ENCODE data around the gene PRKAA1. TPM values are rescaled to one million over a fixed set of nuclear protein-coding genes. Genes with fewer than 3 reads are reported as not detected.

PRKAA1 gene
- polyA plus RNA-seq, 1 donor from 2014 or later, result 66.9 TPM

DNA sequence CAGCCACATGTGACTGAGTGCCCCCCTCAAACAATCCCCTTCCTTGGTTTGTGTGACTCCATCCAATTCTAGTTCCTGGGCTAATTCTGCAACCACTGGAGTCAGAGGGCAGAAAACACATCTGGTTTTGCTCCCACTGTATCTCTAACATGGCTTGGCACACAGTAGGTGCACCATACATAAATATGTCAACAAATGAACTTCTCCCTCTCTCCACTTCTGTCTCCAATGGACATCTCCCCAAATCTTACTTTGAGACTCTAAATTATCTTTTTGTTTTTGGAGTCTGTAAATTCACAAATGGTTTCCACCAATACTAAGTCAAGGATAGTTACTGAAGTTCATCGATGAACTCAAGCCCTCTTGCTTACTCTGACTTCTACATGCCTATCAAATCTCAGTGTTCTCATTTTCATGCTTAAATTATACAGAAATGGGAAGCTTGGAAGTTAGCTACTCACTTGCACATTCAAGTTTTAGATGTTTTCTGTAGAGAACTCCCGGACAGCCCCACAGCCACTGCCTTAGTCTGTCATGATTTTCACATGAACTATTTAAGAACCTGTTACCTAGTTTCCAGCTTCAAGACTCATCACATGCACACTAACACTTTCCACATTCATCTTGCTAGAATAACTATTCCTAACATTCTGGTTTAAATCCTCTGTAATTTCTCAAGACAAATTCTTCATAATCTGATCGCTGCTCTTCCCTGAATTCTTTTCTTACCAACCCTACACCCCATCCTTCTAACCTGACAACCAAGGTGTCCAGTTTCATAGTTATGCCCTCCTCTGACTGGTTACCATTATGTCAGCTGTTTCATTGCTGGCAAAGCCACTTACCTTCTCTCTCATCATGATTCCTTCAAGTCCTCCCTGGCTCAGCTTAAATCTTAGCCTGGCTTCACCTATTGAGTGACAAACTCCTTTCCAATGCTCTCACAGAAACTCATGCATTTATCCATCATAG lies 30.8 kb upstream of the PRKAA1 start:
- no peaks in the 10 kb centered on the region for H3F3A ChIP-seq (ENCODE audit: insufficient read depth, low read length, poor library complexity, severe bottlenecking)
- peaks cover 4% of the 10 kb centered on the region for H4K20me1 ChIP-seq (ENCODE audit: insufficient read depth)
- no peak overlapping the region for H3K4me2 ChIP-seq (ENCODE audit: low read length)
- TF ChIP-seq POLR2AphosphoS5 (IDR thresholded peaks at IDR 0.05), result no peak
- TF ChIP-seq, protein P1, sequence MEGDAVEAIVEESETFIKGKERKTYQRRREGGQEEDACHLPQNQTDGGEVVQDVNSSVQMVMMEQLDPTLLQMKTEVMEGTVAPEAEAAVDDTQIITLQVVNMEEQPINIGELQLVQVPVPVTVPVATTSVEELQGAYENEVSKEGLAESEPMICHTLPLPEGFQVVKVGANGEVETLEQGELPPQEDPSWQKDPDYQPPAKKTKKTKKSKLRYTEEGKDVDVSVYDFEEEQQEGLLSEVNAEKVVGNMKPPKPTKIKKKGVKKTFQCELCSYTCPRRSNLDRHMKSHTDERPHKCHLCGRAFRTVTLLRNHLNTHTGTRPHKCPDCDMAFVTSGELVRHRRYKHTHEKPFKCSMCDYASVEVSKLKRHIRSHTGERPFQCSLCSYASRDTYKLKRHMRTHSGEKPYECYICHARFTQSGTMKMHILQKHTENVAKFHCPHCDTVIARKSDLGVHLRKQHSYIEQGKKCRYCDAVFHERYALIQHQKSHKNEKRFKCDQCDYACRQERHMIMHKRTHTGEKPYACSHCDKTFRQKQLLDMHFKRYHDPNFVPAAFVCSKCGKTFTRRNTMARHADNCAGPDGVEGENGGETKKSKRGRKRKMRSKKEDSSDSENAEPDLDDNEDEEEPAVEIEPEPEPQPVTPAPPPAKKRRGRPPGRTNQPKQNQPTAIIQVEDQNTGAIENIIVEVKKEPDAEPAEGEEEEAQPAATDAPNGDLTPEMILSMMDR (IDR thresholded peaks at IDR 0.05; ENCODE audit: poor library complexity, severe bottlenecking), result no peak
- TF ChIP-seq RAD21 (conservative IDR thresholded peaks at IDR 0.05), result no peak
- TF ChIP-seq SMC3 (conservative IDR thresholded peaks at IDR 0.05; ENCODE audit: poor library complexity), result no peak
- no peak for TF ChIP-seq EZH2 (IDR thresholded peaks at IDR 0.05; ENCODE audit: borderline replicate concordance, insufficient read depth, low read length, poor library complexity, severe bottlenecking)
- TF ChIP-seq, protein P2, sequence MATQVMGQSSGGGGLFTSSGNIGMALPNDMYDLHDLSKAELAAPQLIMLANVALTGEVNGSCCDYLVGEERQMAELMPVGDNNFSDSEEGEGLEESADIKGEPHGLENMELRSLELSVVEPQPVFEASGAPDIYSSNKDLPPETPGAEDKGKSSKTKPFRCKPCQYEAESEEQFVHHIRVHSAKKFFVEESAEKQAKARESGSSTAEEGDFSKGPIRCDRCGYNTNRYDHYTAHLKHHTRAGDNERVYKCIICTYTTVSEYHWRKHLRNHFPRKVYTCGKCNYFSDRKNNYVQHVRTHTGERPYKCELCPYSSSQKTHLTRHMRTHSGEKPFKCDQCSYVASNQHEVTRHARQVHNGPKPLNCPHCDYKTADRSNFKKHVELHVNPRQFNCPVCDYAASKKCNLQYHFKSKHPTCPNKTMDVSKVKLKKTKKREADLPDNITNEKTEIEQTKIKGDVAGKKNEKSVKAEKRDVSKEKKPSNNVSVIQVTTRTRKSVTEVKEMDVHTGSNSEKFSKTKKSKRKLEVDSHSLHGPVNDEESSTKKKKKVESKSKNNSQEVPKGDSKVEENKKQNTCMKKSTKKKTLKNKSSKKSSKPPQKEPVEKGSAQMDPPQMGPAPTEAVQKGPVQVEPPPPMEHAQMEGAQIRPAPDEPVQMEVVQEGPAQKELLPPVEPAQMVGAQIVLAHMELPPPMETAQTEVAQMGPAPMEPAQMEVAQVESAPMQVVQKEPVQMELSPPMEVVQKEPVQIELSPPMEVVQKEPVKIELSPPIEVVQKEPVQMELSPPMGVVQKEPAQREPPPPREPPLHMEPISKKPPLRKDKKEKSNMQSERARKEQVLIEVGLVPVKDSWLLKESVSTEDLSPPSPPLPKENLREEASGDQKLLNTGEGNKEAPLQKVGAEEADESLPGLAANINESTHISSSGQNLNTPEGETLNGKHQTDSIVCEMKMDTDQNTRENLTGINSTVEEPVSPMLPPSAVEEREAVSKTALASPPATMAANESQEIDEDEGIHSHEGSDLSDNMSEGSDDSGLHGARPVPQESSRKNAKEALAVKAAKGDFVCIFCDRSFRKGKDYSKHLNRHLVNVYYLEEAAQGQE (IDR thresholded peaks at IDR 0.05; ENCODE audit: borderline replicate concordance), result no peak
- TF ChIP-seq MXI1 (conservative IDR thresholded peaks at IDR 0.05; ENCODE audit: poor library complexity, severe bottlenecking), result no peak
- no peak for TF ChIP-seq EP300 (conservative IDR thresholded peaks at IDR 0.05; ENCODE audit: poor library complexity, severe bottlenecking)
- TF ChIP-seq TAF1 (IDR thresholded peaks at IDR 0.05; ENCODE audit: low read depth), result no peak
- H3K9me3 ChIP-seq (ENCODE audit: low read length), result no peaks in the 10 kb centered on the region
- peaks cover 15% of the 10 kb centered on the region for H3K36me3 ChIP-seq (ENCODE audit: insufficient read depth, low read length)
- H3K9me2 ChIP-seq (ENCODE audit: insufficient read depth, low read length), result no peaks in the 10 kb centered on the region
- no peaks in the 10 kb centered on the region for H3K27me3 ChIP-seq (ENCODE audit: insufficient read depth, low read depth, low read length)
- no peak overlapping the region for H2AFZ ChIP-seq (ENCODE audit: low read depth, low read length)
- H3K4me3 ChIP-seq (ENCODE audit: low read length), result no peak overlapping the region
- H3K79me2 ChIP-seq (replicated peaks; ENCODE audit: insufficient read depth, low read length), result peaks cover 14% of the 10 kb centered on the region
- H3K9ac ChIP-seq (ENCODE audit: low read length), result no peak overlapping the region
- H3K27ac ChIP-seq (ENCODE audit: low read length), result no peak overlapping the region

DNA sequence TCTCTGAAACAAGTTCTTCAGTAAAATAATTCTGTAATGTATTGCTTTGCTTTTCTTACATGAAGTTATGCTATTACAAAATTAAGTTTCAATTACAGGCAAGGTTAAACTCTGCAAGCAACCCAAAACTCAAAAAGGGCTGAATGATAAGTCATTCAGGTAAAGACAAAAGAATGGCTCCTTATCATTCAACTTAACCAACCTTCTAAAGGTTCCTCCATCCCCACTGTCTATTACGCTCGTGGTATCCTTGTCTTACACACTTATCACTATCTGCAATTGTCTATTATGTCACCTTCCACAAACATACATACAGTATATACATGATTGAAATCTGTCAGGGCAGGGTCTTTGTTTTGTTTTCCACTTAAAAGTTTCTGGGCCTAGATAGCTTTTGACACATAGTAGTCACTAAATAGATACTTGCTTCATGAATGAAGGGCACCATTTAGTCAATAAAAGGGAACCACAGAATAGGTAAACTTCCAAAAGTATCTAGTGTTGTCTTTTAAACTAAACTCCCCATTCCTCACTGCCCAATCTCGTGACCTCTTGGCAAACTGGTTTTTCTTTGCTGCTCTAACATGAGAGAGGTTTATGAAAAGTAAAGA lies 30.0 kb upstream of the PRKAA1 start:
- H3K36me3 ChIP-seq (ENCODE audit: insufficient read depth, low read length), result peaks cover 9% of the 10 kb centered on the region
- H3K27ac ChIP-seq (ENCODE audit: low read length), result no peak overlapping the region

More for the DNA sequence above, 30.0 kb upstream of the PRKAA1 start:
- H3K9me2 ChIP-seq (ENCODE audit: insufficient read depth, low read length), result no peaks in the 10 kb centered on the region
- H3K4me3 ChIP-seq (ENCODE audit: low read length), result no peak overlapping the region
- no peaks in the 10 kb centered on the region for H3K9me3 ChIP-seq (ENCODE audit: low read length)
- H4K20me1 ChIP-seq (ENCODE audit: insufficient read depth), result no peaks in the 10 kb centered on the region
- no peaks in the 10 kb centered on the region for H3K27me3 ChIP-seq (ENCODE audit: insufficient read depth, low read depth, low read length)
- TF ChIP-seq, protein P1 (IDR thresholded peaks at IDR 0.05; ENCODE audit: poor library complexity, severe bottlenecking), result no peak
- TF ChIP-seq, protein P2 (IDR thresholded peaks at IDR 0.05; ENCODE audit: borderline replicate concordance), result no peak
- no peak for TF ChIP-seq RAD21 (conservative IDR thresholded peaks at IDR 0.05)
- no peak for TF ChIP-seq SMC3 (conservative IDR thresholded peaks at IDR 0.05; ENCODE audit: poor library complexity)
- no peak for TF ChIP-seq TAF1 (IDR thresholded peaks at IDR 0.05; ENCODE audit: low read depth)
- no peak for TF ChIP-seq POLR2AphosphoS5 (IDR thresholded peaks at IDR 0.05)
- TF ChIP-seq EZH2 (IDR thresholded peaks at IDR 0.05; ENCODE audit: borderline replicate concordance, insufficient read depth, low read length, poor library complexity, severe bottlenecking), result no peak
- no peak for TF ChIP-seq MXI1 (conservative IDR thresholded peaks at IDR 0.05; ENCODE audit: poor library complexity, severe bottlenecking)
- no peak for TF ChIP-seq EP300 (conservative IDR thresholded peaks at IDR 0.05; ENCODE audit: poor library complexity, severe bottlenecking)
- no peak overlapping the region for H3K9ac ChIP-seq (ENCODE audit: low read length)
- H3F3A ChIP-seq (ENCODE audit: insufficient read depth, low read length, poor library complexity, severe bottlenecking), result no peaks in the 10 kb centered on the region
- H3K79me2 ChIP-seq (replicated peaks; ENCODE audit: insufficient read depth, low read length), result peaks cover 7% of the 10 kb centered on the region
- no peak overlapping the region for H3K4me2 ChIP-seq (ENCODE audit: low read length)
- no peak overlapping the region for H2AFZ ChIP-seq (ENCODE audit: low read depth, low read length)

All from neural cell (in vitro differentiated cells).